ENCODE measurements around the gene SYTL3.
"Not testable (repeated sequence)": the region's sequence is repeated elsewhere in the genome, so short reads cannot be mapped to it uniquely, and the experiment has no call there.

Gene SYTL3

DNA sequence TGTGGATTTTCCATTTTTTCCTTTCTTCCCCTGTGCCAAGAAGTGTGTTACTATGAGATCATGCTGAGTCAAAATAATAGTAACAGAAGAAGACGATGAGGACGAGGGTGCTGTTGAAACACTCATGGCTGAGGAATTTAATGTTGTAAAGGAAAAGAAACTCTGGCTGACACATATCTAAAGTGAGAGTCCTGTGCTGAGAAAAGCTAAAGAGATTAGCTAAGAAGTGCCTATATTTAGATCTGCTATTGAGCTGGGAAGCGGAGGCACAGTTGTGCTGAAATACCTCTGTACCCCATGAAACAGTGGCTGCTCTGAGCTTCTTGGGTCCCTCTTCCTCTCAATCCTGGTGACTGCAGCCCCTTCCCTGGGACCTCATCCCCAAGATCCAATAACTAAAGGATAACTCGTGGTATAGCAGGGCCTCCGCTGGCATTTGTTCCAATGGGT is 1.1 kb upstream of the SYTL3 start:
- H3K4me1 ChIP-seq (ENCODE audit: insufficient read depth, low read length, severe bottlenecking), result peaks cover 24% of the 10 kb centered on the region
- no peaks in the 10 kb centered on the region for H3K79me2 ChIP-seq (ENCODE audit: insufficient read depth, low read length)
- H3K4me2 ChIP-seq (ENCODE audit: low read length), result no peak overlapping the region
- no peak overlapping the region for H3K9ac ChIP-seq (ENCODE audit: low read length)
- no peaks in the 10 kb centered on the region for H3F3A ChIP-seq (ENCODE audit: insufficient read depth, low read length)
- no peaks in the 10 kb centered on the region for H4K20me1 ChIP-seq (ENCODE audit: insufficient read depth, low read length)
- H3K27me3 ChIP-seq (ENCODE audit: insufficient read depth, low read length), result no peaks in the 10 kb centered on the region
- no peak overlapping the region for H3K4me3 ChIP-seq (ENCODE audit: low read depth, low read length, poor library complexity, severe bottlenecking)
- no peaks in the 10 kb centered on the region for H3K36me3 ChIP-seq (ENCODE audit: insufficient read depth, low read length)
- no peaks in the 10 kb centered on the region for H3K9me2 ChIP-seq (ENCODE audit: low read depth, low read length)
- TF ChIP-seq, protein P1, sequence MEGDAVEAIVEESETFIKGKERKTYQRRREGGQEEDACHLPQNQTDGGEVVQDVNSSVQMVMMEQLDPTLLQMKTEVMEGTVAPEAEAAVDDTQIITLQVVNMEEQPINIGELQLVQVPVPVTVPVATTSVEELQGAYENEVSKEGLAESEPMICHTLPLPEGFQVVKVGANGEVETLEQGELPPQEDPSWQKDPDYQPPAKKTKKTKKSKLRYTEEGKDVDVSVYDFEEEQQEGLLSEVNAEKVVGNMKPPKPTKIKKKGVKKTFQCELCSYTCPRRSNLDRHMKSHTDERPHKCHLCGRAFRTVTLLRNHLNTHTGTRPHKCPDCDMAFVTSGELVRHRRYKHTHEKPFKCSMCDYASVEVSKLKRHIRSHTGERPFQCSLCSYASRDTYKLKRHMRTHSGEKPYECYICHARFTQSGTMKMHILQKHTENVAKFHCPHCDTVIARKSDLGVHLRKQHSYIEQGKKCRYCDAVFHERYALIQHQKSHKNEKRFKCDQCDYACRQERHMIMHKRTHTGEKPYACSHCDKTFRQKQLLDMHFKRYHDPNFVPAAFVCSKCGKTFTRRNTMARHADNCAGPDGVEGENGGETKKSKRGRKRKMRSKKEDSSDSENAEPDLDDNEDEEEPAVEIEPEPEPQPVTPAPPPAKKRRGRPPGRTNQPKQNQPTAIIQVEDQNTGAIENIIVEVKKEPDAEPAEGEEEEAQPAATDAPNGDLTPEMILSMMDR (IDR thresholded peaks at IDR 0.05; ENCODE audit: low read length), result no peak
- TF ChIP-seq EZH2 (IDR thresholded peaks at IDR 0.05; ENCODE audit: borderline replicate concordance, low read length), result no peak
- no peak overlapping the region for H2AFZ ChIP-seq (ENCODE audit: low read length)
- no peaks in the 10 kb centered on the region for H3K9me3 ChIP-seq (ENCODE audit: low read length)
- no peak overlapping the region for H3K27ac ChIP-seq (ENCODE audit: low read depth, low read length, poor library complexity, severe bottlenecking)

DNA sequence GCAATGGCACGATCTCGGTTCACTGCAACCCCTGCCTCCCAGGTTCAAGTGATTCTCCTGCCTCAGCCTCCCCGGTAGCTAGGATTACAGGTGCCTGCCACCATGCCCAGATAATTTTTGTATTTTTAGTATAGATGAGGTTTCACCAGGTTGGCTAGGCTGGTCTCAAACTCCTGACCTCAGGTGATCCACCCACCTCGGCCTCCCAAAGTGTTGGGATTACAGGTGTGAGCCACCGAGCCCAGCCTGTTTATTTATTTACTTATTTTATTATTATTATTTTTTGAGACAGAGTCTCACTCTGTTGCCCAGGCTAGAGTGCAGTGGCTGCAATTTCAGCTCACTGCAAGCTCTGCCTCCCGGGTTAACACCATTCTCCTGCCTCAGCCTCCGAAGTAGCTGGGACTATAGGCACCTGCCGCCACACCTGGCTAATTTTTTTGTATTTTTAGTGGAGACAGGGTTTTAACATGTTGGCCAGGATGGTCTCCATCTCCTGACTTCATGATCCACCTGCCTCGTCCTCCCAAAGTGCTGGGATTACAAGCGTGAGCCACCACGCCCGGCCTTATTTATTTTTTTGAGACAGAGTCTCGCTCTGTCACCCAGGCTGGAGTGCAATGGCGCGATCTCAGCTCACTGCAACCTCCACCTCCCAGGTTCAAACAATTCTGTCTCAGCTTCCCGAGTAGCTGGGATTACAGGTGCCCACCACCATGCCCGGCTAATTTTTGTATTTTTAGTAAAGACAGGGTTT is 2.3 kb downstream of the SYTL3 start:
- not testable (repeated sequence) for H3F3A ChIP-seq (ENCODE audit: insufficient read depth, low read length); H3K36me3 ChIP-seq (ENCODE audit: insufficient read depth, low read length); H3K4me2 ChIP-seq (ENCODE audit: low read length); H3K9me3 ChIP-seq (ENCODE audit: low read length); H3K27me3 ChIP-seq (ENCODE audit: insufficient read depth, low read length); H3K9ac ChIP-seq (ENCODE audit: low read length); H3K4me3 ChIP-seq (ENCODE audit: low read depth, low read length, poor library complexity, severe bottlenecking); H3K9me2 ChIP-seq (ENCODE audit: low read depth, low read length); H2AFZ ChIP-seq (ENCODE audit: low read length); H3K79me2 ChIP-seq (ENCODE audit: insufficient read depth, low read length); H4K20me1 ChIP-seq (ENCODE audit: insufficient read depth, low read length); H3K27ac ChIP-seq (ENCODE audit: low read depth, low read length, poor library complexity, severe bottlenecking)
- peaks cover 18% of the 10 kb centered on the region for H3K4me1 ChIP-seq (ENCODE audit: insufficient read depth, low read length, severe bottlenecking)

DNA sequence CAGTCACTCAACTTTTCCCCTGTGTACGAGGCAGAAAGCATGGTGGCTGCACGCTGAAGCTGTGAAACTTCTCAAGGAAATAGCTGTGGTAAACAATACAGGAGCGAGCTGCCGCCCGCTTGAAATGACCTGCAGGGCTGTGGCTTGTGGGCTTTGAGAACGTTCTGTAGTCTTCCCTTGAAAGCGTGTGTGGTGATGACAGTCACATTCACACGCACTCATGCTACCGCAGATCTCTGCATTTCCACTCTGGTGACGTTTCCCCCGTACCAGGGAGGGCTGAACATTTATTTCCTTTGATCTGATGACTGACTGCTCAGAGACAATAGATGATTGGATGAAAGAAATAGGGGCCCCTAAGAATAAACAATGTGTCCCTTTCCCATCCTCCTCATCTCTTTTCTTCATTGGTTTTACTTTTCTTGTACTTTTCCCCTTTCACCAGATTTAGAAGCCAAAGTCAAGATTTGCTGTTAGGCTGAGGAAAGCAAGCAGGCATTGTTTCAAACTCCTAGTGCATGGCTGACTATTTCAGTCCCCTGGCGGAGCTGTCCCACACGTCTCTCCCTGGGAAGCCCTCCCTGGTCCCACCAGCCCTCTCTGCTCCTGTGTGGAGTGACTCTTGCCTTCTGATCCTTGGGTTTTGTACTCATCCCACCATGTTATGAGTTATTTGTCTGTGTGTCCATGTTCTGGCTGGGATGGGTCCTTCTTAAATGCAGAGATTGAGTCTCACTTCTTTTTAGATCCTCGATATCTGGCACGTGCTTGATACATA is 3.9 kb downstream of the SYTL3 start:
- no peaks in the 10 kb centered on the region for H3K79me2 ChIP-seq (ENCODE audit: insufficient read depth, low read length)
- no peaks in the 10 kb centered on the region for H3K27me3 ChIP-seq (ENCODE audit: insufficient read depth, low read length)
- H3K4me2 ChIP-seq (ENCODE audit: low read length), result peak overlapping the region; percentile 29; the same call in 1 of the 2 replicates
- no peaks in the 10 kb centered on the region for H3K9me3 ChIP-seq (ENCODE audit: low read length)
- no peak overlapping the region for H3K9ac ChIP-seq (ENCODE audit: low read length)
- H3F3A ChIP-seq (ENCODE audit: insufficient read depth, low read length), result no peaks in the 10 kb centered on the region
- no peaks in the 10 kb centered on the region for H3K36me3 ChIP-seq (ENCODE audit: insufficient read depth, low read length)
- H2AFZ ChIP-seq (ENCODE audit: low read length), result no peak overlapping the region
- H3K27ac ChIP-seq (ENCODE audit: low read depth, low read length, poor library complexity, severe bottlenecking), result no peak overlapping the region
- H3K4me1 ChIP-seq (ENCODE audit: insufficient read depth, low read length, severe bottlenecking), result peaks cover 18% of the 10 kb centered on the region
- no peak overlapping the region for H3K4me3 ChIP-seq (ENCODE audit: low read depth, low read length, poor library complexity, severe bottlenecking)
- TF ChIP-seq EZH2 (IDR thresholded peaks at IDR 0.05; ENCODE audit: borderline replicate concordance, low read length), result no peak
- TF ChIP-seq, protein P1 (IDR thresholded peaks at IDR 0.05; ENCODE audit: low read length), result no peak
- no peaks in the 10 kb centered on the region for H4K20me1 ChIP-seq (ENCODE audit: insufficient read depth, low read length)
- H3K9me2 ChIP-seq (ENCODE audit: low read depth, low read length), result no peaks in the 10 kb centered on the region
